NCI-H1694 treated with DMSO at 0.1 percent for 48 hours (cell line): ENCODE measurements around the gene HOXB5.
A peak's percentile ranks its signal among the peaks of the same experiment; 100 is the strongest.

Experiments used
- DNase-seq: peaks from one replicate; lab custom pipeline; 2025; lab: John Stamatoyannopoulos, UW

Gene HOXB5

GRCh38 chr17:48601539-48602425 lies 8.2 kb upstream of the HOXB5 start:
- DNase-seq: no peak

- no peak for DNase-seq
Observed at GRCh38 chr17:48601207-48601538, 7.6 kb upstream of the HOXB5 start.

- DNase-seq: no peak
Observed at GRCh38 chr17:48600244-48601098, 6.9 kb upstream of the HOXB5 start.

GRCh38 chr17:48599354-48599753 lies 5.8 kb upstream of the HOXB5 start:
- no peak for DNase-seq

GRCh38 chr17:48598736-48599135 lies 5.2 kb upstream of the HOXB5 start:
- DNase-seq: no peak

- no peak for DNase-seq
Observed at GRCh38 chr17:48597778-48598631, 4.4 kb upstream of the HOXB5 start.

- DNase-seq: no peak
Observed at GRCh38 chr17:48597528-48597777, 3.9 kb upstream of the HOXB5 start.

DNA sequence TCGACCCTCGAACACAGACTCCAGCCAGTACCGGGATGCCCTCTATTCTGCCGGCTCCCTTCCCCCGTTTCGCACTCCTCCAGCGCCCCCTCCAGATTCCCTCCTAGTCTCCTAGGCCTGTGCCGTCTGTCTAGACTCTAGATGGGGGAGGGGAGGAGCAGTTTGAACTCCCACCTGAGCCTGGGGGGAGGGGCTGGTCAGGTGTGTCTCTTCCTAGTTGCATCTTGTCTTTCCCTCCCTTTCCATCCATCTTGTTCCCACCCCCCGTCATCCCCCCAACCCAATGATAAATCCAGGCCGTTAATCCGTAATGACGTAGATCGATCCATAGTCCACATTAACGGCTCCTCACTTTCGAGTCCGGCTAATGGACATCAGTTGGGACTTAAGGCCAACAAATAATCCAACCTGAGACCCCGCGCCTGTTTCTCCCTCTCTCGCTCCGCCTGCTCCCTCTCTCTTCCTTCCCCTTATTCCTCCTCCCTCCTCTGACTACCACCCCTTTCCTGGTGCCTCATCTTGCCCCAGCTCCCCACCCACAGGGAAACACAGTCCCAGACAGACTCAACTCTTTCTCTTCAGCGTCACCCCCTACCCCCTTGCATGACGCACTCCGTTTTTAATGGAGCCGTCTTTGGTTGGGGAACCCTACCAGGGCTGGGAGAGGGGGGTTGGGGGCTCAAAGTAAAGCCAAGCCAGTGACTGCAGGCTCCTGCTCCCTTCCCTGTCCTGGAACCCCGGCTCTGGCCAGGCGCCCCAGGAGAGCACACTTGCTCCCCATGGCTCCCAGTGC lies 3.4 kb upstream of the HOXB5 start:
- no peak for DNase-seq

DNA sequence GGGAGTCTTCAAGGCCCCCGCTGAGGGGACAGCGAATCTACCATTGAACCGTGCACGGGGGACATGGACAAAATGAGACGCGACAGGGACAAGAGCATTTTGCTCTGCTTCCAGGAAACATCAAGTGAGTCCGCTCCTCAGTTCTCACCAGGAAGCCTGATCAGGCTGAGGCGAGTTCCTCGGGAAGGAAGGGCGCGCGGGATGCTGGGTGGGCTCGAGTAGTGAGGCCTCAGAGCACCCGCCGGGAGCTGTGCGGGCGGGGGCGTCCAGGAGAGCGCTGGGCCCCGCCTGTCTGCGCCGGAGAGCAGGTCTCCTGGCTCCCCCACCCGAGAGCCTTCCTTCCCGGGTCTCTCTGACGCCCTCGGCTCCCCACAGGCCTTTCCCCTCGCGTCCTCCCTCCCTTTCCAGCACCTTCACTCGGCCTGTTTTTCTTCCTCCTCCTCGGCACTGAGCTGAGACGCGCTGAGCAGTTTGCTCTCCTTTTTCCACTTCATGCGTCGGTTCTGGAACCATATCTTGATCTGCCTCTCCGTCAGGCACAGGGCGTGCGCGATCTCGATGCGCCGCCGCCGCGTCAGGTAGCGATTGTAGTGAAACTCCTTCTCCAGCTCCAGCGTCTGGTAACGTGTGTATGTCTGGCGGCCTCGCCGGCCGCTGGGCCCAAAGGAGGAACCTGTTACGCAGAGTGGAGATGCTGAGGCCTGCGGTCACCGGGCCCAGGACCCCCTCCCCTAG lies 2.6 kb upstream of the HOXB5 start:
- no peak for DNase-seq

GRCh38 chr17:48595278-48595999 lies 1.9 kb upstream of the HOXB5 start:
- DNase-seq: no peak

DNA sequence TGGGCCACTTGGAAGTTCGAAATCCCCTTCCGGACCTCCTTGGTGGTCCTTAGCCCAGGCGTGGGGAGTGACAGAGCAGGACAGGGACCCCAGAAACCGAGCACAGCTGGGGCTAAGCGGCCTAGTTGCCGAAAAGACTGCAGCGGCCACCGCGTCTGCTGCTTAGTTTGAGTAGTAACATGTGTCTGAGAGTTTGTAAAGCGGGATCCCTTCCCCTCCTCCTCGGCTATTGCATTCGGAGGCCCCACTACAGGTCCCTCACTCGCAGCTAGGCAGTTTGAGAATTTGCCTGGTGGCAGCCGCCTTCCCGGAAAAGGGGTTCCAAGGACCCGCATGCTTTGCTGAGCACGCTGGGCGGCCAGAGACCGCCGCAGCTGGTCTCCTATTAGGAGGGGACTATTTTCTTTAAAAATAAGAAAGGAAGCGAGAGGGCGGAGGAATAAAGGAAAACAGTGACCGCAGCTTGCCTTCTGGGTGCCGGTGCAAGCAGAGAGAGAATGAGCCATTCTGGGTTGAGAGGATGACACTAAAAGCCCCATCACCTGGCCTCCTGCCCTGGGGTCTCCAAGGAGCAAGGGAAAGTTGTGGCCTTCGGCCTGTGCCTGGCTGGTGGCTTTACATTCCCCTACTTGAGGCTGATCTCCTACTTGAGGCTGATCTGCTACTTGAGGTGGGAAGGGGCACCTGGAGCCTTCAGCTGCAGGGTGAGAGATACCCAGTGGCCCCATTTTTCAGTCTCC lies 1.1 kb upstream of the HOXB5 start:
- DNase-seq: no peak

- peak; percentile 74 for DNase-seq
Observed at GRCh38 chr17:48593840-48594537, 410 bp upstream of the HOXB5 start.

- no peak for DNase-seq
Observed at GRCh38 chr17:48592577-48592976, 1.0 kb downstream of the HOXB5 start.

- no peak for DNase-seq
Observed at GRCh38 chr17:48592057-48592514, 1.5 kb downstream of the HOXB5 start.

DNA sequence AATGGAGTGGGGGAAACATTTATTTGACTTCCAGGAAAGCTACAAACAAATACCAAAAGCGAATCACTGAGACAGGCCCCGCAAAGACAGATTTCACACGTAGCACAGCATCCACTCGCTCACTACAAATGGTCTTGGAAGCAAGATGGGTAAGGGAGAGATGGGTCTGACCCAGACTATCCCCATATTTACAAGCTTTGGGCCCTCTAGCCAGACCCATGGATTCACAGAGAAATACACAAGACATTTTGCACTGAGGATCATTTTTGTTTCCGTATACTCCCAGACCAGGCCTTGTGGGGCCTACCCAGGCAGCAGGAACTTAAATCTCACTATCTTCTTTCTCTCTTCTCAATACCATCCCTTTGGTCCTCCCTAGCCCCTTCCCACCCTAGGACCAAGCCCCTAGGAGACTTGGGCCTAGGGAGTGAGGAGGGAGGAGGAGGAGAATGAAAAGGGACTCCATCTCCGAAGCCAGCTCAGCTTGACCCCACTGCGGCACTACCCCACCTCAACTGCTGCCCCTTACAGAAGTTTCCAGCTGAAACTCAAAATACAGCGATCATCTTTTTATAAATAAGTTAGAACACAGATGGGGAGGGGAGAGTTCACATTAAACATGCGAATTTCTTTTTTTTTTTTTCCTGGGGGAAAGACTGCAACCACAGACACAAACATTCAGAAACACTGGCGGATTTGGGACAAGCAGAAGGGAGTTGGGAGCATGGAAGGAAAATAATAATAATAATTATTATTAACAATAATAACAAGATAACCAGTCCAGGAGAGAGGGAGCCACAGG lies 2.1 kb downstream of the HOXB5 start:
- DNase-seq: no peak

GRCh38 chr17:48590607-48591161 lies 2.9 kb downstream of the HOXB5 start:
- DNase-seq: no peak

GRCh38 chr17:48589831-48590606 lies 3.6 kb downstream of the HOXB5 start, which contains the start of gene HOXB3:
Gene HOXB3 (minus strand): TSS chr17:48590241. CDS start chr17:48552474, 37,767 bp downstream.
- DNase-seq: no peak
